ENCODE measurements around the gene SNX30.

SNX30 gene

DNA sequence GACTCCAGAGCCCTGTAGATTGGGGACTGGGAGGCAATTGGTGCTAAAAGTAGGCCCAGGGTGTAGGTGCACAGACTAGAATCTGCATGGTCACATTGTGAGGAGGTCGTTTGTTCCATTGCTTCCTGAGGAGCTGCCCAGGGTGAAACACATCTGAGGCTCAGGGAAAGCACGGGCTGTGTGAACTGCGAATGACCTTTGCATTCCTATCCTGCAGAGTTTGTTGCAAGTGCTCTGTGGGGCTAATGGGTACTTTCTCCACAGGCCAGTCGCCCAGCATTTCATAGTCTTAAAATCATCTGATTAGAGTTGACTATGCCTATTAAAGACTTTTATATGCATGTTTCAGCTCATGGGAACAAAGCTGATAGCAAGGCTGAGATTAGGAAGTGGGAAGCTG, 154.5 kb downstream of the SNX30 start:
- no peak overlapping the region for H3K4me3 ChIP-seq (ENCODE audit: low read depth, low read length, poor library complexity, severe bottlenecking)
- no peak overlapping the region for H3K4me2 ChIP-seq (ENCODE audit: low read length)
- TF ChIP-seq, protein P1, sequence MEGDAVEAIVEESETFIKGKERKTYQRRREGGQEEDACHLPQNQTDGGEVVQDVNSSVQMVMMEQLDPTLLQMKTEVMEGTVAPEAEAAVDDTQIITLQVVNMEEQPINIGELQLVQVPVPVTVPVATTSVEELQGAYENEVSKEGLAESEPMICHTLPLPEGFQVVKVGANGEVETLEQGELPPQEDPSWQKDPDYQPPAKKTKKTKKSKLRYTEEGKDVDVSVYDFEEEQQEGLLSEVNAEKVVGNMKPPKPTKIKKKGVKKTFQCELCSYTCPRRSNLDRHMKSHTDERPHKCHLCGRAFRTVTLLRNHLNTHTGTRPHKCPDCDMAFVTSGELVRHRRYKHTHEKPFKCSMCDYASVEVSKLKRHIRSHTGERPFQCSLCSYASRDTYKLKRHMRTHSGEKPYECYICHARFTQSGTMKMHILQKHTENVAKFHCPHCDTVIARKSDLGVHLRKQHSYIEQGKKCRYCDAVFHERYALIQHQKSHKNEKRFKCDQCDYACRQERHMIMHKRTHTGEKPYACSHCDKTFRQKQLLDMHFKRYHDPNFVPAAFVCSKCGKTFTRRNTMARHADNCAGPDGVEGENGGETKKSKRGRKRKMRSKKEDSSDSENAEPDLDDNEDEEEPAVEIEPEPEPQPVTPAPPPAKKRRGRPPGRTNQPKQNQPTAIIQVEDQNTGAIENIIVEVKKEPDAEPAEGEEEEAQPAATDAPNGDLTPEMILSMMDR (IDR thresholded peaks at IDR 0.05; ENCODE audit: low read length): no peak
- no peak for TF ChIP-seq EZH2 (IDR thresholded peaks at IDR 0.05; ENCODE audit: borderline replicate concordance, low read length)
- no peaks in the 10 kb centered on the region for H3K9me2 ChIP-seq (ENCODE audit: low read depth, low read length)
- no peaks in the 10 kb centered on the region for H3K36me3 ChIP-seq (ENCODE audit: insufficient read depth, low read length)
- H3K9ac ChIP-seq (ENCODE audit: low read length): no peak overlapping the region
- H3K79me2 ChIP-seq (ENCODE audit: insufficient read depth, low read length): no peaks in the 10 kb centered on the region
- H4K20me1 ChIP-seq (ENCODE audit: insufficient read depth, low read length): no peaks in the 10 kb centered on the region
- no peaks in the 10 kb centered on the region for H3F3A ChIP-seq (ENCODE audit: insufficient read depth, low read length)
- no peaks in the 10 kb centered on the region for H3K27me3 ChIP-seq (ENCODE audit: insufficient read depth, low read length)
- peaks cover 10% of the 10 kb centered on the region for H3K4me1 ChIP-seq (ENCODE audit: insufficient read depth, low read length, severe bottlenecking)
- H3K9me3 ChIP-seq (ENCODE audit: low read length): no peaks in the 10 kb centered on the region
- H2AFZ ChIP-seq (ENCODE audit: low read length): no peak overlapping the region
- H3K27ac ChIP-seq (ENCODE audit: low read depth, low read length, poor library complexity, severe bottlenecking): no peak overlapping the region

DNA sequence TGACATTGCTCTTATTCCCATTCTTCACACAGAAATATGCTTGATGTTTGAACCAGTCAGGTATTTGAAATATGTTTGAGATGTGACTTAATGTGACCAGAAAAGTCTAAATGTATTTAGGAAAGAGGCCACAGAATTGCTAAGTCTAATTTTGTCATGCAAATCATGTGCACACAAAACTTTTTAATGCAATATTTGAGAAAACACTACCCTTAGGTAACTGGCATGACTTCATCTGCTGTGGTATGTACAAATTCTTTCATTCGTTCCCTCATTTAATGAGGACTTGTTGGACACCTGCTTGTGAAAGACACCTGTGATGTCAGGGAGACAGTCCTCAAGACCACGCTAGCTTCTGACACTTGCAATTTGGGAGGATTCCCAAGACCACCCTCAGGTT, 161.2 kb downstream of the SNX30 start:
- no peaks in the 10 kb centered on the region for H3K9me2 ChIP-seq (ENCODE audit: low read depth, low read length)
- H3K4me2 ChIP-seq (ENCODE audit: low read length): no peak overlapping the region
- H3F3A ChIP-seq (ENCODE audit: insufficient read depth, low read length): no peaks in the 10 kb centered on the region
- H3K4me1 ChIP-seq (ENCODE audit: insufficient read depth, low read length, severe bottlenecking): no peaks in the 10 kb centered on the region
- no peak overlapping the region for H2AFZ ChIP-seq (ENCODE audit: low read length)
- H3K27ac ChIP-seq (ENCODE audit: low read depth, low read length, poor library complexity, severe bottlenecking): no peak overlapping the region
- H3K36me3 ChIP-seq (ENCODE audit: insufficient read depth, low read length): no peaks in the 10 kb centered on the region
- no peak overlapping the region for H3K4me3 ChIP-seq (ENCODE audit: low read depth, low read length, poor library complexity, severe bottlenecking)
- H3K79me2 ChIP-seq (ENCODE audit: insufficient read depth, low read length): no peaks in the 10 kb centered on the region
- no peaks in the 10 kb centered on the region for H3K27me3 ChIP-seq (ENCODE audit: insufficient read depth, low read length)
- H3K9me3 ChIP-seq (ENCODE audit: low read length): no peaks in the 10 kb centered on the region
- TF ChIP-seq, protein P1 (IDR thresholded peaks at IDR 0.05; ENCODE audit: low read length): no peak
- TF ChIP-seq EZH2 (IDR thresholded peaks at IDR 0.05; ENCODE audit: borderline replicate concordance, low read length): no peak
- no peak overlapping the region for H3K9ac ChIP-seq (ENCODE audit: low read length)
- no peaks in the 10 kb centered on the region for H4K20me1 ChIP-seq (ENCODE audit: insufficient read depth, low read length)

DNA sequence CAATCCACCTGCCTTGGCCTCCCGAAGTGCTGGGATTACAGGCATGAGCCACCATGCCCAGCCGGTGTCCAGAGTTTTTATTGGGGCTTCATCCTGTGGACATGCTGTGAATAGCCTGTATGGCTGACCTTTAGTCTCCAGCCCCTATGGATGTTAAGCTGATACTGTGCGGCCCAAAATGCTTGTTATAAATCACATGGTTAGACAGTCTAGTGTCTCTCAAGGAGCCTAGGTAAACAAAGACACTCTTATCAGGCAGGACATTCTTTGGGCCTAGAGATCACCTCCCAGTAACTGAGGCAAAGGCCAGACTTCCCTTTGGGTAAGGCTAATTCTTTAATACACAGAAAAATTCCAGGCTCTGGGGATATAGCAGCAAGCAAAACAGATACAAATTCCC, 162.1 kb downstream of the SNX30 start:
- no peak overlapping the region for H3K9ac ChIP-seq (ENCODE audit: low read length)
- H3K79me2 ChIP-seq (ENCODE audit: insufficient read depth, low read length): no peaks in the 10 kb centered on the region
- no peaks in the 10 kb centered on the region for H3K4me1 ChIP-seq (ENCODE audit: insufficient read depth, low read length, severe bottlenecking)
- no peaks in the 10 kb centered on the region for H3K36me3 ChIP-seq (ENCODE audit: insufficient read depth, low read length)
- H3K27me3 ChIP-seq (ENCODE audit: insufficient read depth, low read length): no peaks in the 10 kb centered on the region
- H3K4me3 ChIP-seq (ENCODE audit: low read depth, low read length, poor library complexity, severe bottlenecking): no peak overlapping the region
- H3K9me2 ChIP-seq (ENCODE audit: low read depth, low read length): no peaks in the 10 kb centered on the region
- H3K9me3 ChIP-seq (ENCODE audit: low read length): no peaks in the 10 kb centered on the region
- TF ChIP-seq, protein P1 (IDR thresholded peaks at IDR 0.05; ENCODE audit: low read length): no peak
- TF ChIP-seq EZH2 (IDR thresholded peaks at IDR 0.05; ENCODE audit: borderline replicate concordance, low read length): no peak
- H3K4me2 ChIP-seq (ENCODE audit: low read length): no peak overlapping the region
- H4K20me1 ChIP-seq (ENCODE audit: insufficient read depth, low read length): no peaks in the 10 kb centered on the region
- no peak overlapping the region for H2AFZ ChIP-seq (ENCODE audit: low read length)
- no peaks in the 10 kb centered on the region for H3F3A ChIP-seq (ENCODE audit: insufficient read depth, low read length)
- H3K27ac ChIP-seq (ENCODE audit: low read depth, low read length, poor library complexity, severe bottlenecking): no peak overlapping the region
